AG04450 (cell line): ENCODE results near the gene AGFG1. TPM values are rescaled to one million over a fixed set of nuclear protein-coding genes. Genes with fewer than 3 reads are reported as not detected.

Experiments
- CTCF ChIA-PET: fragments of 300-600, 350-600 bp; formaldehyde crosslinking; extraction: SDS; loops from one replicate; lab custom pipeline; 2022; ENCODE audit warnings: antibody characterized with exemption, inconsistent platforms; lab: Charles Lee
- POLR2A ChIA-PET: fragments of 350-600 bp; formaldehyde crosslinking; extraction: SDS; loops from one replicate; lab custom pipeline; 2021; ENCODE audit warnings: antibody characterized with exemption, inconsistent platforms; lab: Yijun Ruan, JAX
- DNase-seq: peaks from one replicate; pipeline ENCODE4 v3.0.0-alpha.2; 2011; ENCODE audit warnings: low read depth, low spot score
- H3K27ac ChIP-seq: one replicate; pipeline ENCODE4 v1.5.1; 2012; ENCODE audit warnings: low read depth, low read length, control low read depth
- H3K27me3 ChIP-seq: one replicate; pipeline ENCODE4 v1.6.0; 2012; ENCODE audit warnings: low read length; ENCODE audit not compliant: control insufficient read depth, insufficient read depth
- H3K4me3 ChIP-seq: 2 replicates; pipeline ENCODE4 v1.5.1; 2011; ENCODE audit warnings: mild to moderate bottlenecking, low read depth, low read length, control low read depth
- H3K9me3 ChIP-seq: 2 replicates; pipeline ENCODE4 v1.5.1; 2012; ENCODE audit warnings: low read length; ENCODE audit not compliant: control insufficient read depth, insufficient read depth
- polyA plus RNA-seq: library from polyadenylated mRNA; depleted of rRNA; stranded (reverse); fragments of >200 nt; gene quantifications from 2 replicates; pipeline ENCODE4 v1.2.3, GENCODE V29; 2011
- TF ChIP-seq, protein P1 (sequence below): IDR thresholded peaks from 2 replicates; pipeline ENCODE4 v1.5.1; 2011; ENCODE audit warnings: low read depth, low read length, control low read depth, inconsistent platforms

The AGFG1 gene
- polyA plus RNA-seq, 1 experiment, result 139 TPM

DNA sequence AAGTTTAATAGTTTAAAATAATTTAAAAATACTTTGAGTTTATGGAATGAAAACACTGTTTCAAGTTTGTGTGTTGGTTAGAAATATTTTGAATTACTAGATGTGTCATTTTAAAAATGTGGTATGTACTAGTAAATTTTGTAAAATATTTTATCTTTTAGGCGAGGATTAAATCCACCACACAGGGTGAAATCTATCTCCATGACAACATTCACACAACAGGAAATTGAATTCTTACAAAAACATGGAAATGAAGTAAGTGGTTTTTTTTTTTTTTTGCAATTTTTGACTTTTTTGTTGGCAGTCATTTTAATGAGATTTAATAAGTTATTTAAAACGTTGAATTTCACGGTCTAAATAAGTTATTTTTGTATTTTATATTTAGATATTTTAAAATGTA, 19.4 kb downstream of the AGFG1 start:
- no peak for DNase-seq
- Histone ChIP-seq H3K27ac (no peak overlapping the region), H3K4me3 (no peak overlapping the region), H3K9me3 (no peaks in the 10 kb centered on the region), H3K27me3 (no peaks in the 10 kb centered on the region)
- TF ChIP-seq, protein P1, sequence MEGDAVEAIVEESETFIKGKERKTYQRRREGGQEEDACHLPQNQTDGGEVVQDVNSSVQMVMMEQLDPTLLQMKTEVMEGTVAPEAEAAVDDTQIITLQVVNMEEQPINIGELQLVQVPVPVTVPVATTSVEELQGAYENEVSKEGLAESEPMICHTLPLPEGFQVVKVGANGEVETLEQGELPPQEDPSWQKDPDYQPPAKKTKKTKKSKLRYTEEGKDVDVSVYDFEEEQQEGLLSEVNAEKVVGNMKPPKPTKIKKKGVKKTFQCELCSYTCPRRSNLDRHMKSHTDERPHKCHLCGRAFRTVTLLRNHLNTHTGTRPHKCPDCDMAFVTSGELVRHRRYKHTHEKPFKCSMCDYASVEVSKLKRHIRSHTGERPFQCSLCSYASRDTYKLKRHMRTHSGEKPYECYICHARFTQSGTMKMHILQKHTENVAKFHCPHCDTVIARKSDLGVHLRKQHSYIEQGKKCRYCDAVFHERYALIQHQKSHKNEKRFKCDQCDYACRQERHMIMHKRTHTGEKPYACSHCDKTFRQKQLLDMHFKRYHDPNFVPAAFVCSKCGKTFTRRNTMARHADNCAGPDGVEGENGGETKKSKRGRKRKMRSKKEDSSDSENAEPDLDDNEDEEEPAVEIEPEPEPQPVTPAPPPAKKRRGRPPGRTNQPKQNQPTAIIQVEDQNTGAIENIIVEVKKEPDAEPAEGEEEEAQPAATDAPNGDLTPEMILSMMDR, result no peak
- CTCF ChIA-PET, result interaction anchor here (1.6 kb wide), 1 partner anchor 20 kb away, joined by 4 read pairs; no protein-coding TSS in a partner anchor
- POLR2A ChIA-PET, result no interaction called here

DNA sequence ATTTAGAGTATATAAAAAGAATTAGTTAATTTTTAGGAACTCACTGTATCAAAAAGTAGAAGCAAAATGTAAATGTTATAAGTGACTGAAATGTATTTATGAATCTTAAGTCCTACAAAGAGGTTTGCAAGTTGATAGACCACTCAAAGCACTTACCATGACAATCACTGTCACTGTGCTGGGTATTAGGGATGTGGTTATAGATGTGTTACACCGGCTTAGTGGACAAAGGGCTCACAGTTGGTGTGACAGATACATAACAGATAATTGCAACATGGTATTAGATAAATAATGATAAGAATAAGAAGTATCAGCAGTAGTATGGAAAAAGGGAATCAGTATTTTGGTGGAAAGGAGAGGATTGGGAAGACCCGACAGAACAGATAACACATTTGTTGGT, 21.6 kb downstream of the AGFG1 start:
- Histone ChIP-seq H3K4me3 (no peak overlapping the region), H3K27me3 (no peaks in the 10 kb centered on the region), H3K9me3 (no peaks in the 10 kb centered on the region), H3K27ac (no peak overlapping the region)
- CTCF ChIA-PET, result no interaction called here
- TF ChIP-seq, protein P1, result no peak
- POLR2A ChIA-PET, result no interaction called here
- DNase-seq, result no peak

DNA sequence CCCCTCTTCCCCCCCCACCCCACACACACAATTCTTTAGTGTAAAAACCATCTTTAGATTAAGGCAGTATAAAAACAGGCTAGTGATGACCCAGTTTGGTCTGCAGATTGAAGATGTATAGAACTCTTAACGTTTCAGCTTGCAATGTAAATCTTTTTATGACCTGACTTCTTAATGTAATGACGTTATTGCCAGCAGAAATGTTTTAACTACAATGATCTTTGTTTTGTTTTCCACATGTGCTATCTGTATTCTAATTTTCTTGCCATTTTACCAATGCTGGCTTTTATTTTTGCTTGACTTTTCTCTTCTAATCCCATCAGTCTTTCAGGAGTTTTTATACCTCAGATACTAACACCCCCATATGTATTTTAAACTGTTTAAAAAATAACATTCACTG, 25.2 kb downstream of the AGFG1 start:
- H3K27ac ChIP-seq, result no peak overlapping the region
- ChIA-PET POLR2A (no interaction called here), CTCF (no interaction called here)
- TF ChIP-seq, protein P1, result no peak
- no peak overlapping the region for H3K4me3 ChIP-seq
- H3K9me3 ChIP-seq, result no peaks in the 10 kb centered on the region
- DNase-seq, result no peak
- no peaks in the 10 kb centered on the region for H3K27me3 ChIP-seq

DNA sequence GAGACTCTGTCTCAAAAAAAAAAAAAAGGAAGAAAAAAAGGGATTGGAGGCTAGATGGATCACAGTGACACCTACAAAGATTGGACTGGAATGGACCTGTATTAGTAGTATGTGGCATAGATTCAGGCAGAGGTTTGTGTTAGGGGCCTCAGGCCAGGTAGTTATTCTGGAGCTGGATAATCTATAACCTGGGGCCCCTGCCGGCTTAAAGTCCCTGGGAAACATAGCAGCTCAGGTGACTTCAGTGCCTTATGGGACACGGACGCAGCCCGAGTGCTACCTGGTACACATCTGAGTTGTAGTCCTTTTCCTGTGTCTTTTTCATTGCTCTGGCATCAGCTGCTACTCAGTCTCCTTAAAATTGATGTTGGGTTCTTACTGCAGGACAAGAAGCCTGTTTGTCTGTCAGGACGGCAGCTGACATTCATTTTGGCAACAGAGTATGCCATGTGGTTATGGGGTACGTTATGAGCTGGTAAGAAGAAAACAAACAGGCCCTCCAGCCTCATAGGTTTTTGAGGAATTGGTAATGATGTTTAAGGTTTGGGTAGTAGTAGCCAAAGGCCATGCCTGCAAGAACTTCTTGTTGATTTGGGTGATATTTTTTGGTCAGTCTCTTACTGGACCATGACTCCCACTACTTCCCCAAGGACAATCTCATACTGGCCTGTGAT, 27.8 kb downstream of the AGFG1 start:
- no peak for DNase-seq
- no peak overlapping the region for H3K27ac ChIP-seq
- POLR2A ChIA-PET, result no interaction called here
- CTCF ChIA-PET, result interaction anchor here (0.6 kb wide), 1 partner anchor 369 kb away, joined by 3 read pairs; no protein-coding TSS in a partner anchor
- no peaks in the 10 kb centered on the region for H3K9me3 ChIP-seq
- H3K4me3 ChIP-seq, result no peak overlapping the region
- H3K27me3 ChIP-seq, result no peaks in the 10 kb centered on the region
- TF ChIP-seq, protein P1, result no peak

DNA sequence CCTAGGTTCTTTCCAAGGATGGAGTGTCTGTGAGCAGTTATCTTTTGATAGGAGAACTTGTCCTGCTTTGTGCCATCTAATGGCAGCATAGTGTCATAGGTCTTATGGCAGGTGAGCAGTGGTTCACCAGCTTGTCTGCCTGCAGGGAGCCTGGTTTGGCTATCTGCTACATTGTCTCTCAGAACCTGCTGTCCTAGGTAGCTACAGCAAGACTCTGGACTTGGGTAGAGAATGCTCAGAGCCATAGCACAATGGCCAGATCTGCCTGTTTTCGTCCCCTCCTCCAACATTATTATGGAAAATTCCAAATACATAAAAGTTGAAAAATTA, 28.3 kb downstream of the AGFG1 start:
- POLR2A ChIA-PET, result no interaction called here
- no peak for DNase-seq
- CTCF ChIA-PET, result interaction anchor here (0.6 kb wide), 1 partner anchor 370 kb away, joined by 3 read pairs; no protein-coding TSS in a partner anchor

More for the DNA sequence above, 28.3 kb downstream of the AGFG1 start:
- TF ChIP-seq, protein P1, result no peak
- H3K9me3 ChIP-seq, result no peaks in the 10 kb centered on the region
- no peaks in the 10 kb centered on the region for H3K27me3 ChIP-seq
- H3K27ac ChIP-seq, result no peak overlapping the region
- no peak overlapping the region for H3K4me3 ChIP-seq
